Cortex of kidney (tissue), 1 donor: ENCODE measurements around the gene MIA3.
A peak's percentile ranks its signal among the peaks of the same experiment; 100 is the strongest.
"Not testable (repeated sequence)": the region's sequence is repeated elsewhere in the genome, so short reads cannot be mapped to it uniquely, and the experiment has no call there.

Experiments
- DNase-seq: peaks from one replicate; lab custom pipeline; 2025; lab: John Stamatoyannopoulos, UW

MIA3 gene

DNA sequence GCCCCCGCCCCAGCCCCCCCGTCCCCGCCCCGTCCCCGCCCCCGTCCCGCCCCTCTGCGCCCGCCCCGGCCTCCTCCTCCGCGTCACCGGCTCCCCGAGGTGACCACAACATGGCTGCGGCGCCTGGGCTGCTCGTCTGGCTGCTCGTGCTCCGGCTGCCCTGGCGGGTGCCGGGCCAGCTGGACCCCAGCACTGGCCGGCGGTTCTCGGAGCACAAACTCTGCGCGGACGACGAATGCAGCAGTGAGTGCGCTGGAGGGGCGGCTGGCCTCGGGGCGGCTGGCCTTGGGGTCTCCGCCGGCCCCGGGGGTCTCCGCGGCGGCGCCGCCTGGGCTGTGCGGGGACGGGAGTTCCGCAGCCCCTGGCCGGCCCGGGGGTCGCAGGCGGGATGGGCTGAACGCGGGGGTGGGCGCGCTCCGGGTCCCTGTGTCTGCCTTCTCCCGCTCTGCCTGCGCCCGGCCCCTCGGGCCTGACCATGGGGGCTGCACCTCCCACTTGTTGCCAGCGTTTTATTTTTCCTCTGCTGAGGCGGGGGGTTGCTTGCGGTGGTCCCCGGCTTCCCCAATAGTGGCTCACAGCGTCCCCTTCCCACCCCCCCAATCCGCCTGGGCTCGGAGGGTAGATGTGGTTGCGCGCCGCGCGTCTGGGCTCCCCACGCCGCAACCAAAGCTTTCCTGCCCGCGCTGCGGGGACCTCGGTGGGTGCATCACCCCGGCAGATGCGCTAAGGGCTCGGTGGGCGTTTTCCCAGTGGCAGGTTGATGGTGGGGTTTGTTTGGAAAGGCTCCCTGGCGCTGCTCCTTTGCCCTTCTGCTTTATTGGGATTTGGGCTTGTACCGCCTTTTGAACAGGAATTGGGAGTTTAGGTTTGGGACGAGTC, at the start of gene MIA3:
Gene MIA3 (plus strand): TSS at position 97 of the 879 bp plus-strand sequence. CDS start 14 bp downstream, at position 111.
- DNase-seq = no peak

GRCh38 chr1:222570837-222571236, 47.1 kb upstream of the MIA3 start:
- DNase-seq = no peak

- DNase-seq = no peak
Observed at GRCh38 chr1:222579316-222579715, 38.6 kb upstream of the MIA3 start.

GRCh38 chr1:222582099-222582774, 35.7 kb upstream of the MIA3 start:
- no peak for DNase-seq

DNA sequence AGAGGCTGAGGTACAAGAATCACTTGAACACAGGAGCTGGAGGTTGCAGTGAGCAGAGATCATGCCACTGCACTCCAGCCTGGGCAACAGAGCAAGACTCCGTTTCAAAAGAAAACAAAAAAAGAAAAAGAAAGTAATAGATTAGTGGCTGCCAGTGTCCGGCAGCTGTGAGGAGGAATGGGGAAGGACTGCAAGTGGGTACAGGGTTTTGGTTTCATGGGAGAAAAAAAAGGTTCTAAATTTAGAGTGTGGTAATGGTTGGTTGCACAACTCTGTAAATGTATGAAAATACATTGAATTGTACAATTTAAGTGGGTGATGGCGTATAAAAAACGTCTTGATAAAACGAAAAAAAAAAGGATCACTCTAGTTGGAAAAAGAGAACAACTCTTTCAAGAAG, 34.8 kb upstream of the MIA3 start:
- no peak for DNase-seq

DNA sequence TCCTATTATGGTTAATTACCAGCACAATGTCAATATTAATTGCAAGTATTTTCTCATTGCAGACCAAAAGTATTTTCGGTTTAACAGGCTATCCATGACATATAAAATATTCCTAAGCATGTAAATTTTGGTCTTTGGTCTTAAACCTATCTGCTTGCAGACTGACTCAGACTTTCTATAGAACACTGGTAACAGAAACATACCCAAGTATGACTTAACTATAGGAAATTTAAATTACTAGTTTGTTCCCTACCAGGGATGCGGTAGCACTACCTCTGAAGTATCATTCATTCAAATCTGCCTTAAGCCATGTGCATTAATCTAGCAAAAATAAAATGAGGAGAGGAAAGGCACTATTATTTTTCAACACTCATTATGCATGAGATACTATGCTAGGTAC, 31.1 kb upstream of the MIA3 start:
- no peak for DNase-seq

GRCh38 chr1:222588135-222588534, 29.8 kb upstream of the MIA3 start:
- no peak for DNase-seq

- no peak for DNase-seq
Observed at GRCh38 chr1:222589462-222590302, 28.2 kb upstream of the MIA3 start, which contains the start of gene TAF1A. Gene TAF1A (minus strand): TSS chr1:222589933.

- no peak for DNase-seq
Observed at GRCh38 chr1:222592171-222592570, 25.7 kb upstream of the MIA3 start.

DNA sequence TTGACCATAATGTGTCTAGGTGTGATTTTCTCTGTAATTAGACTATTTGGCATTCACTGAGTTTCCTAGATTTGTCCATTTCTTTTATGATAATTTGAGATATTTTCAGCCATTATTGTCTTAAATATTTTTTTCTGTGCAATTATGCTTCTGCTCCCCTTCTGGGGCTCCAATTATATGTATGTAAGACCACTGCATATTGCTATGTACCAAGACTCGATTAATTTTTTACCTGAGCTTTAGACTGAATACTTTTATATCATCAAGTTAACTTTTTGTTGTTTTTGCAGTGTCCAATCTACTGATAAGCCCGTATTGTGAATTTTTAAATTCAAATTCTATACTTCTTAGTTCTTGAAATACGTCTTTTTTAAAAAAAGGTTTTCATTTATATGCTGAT, 23.1 kb upstream of the MIA3 start:
- DNase-seq = no peak

DNA sequence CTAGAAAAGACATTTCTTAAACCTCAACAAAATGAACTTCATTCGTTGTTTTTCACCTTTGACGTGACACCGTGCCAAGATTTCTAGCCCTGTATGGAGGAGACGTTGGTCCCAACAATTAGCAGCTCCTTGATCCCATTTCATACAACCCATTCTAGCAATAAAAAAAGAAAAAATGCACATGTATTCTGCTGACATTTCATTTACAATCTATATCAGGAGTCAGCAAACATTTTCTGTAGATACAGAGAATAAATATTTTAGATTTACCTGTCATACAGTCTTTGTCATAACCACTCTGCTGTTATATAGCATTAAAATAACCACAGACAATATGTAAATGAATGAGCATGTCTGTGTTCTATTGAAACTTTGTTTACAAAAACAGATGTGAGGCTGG, 21.2 kb upstream of the MIA3 start:
- DNase-seq = no peak

GRCh38 chr1:222600281-222600680, 17.6 kb upstream of the MIA3 start:
- DNase-seq = no peak

GRCh38 chr1:222601257-222601656, 16.6 kb upstream of the MIA3 start:
- DNase-seq = no peak

DNA sequence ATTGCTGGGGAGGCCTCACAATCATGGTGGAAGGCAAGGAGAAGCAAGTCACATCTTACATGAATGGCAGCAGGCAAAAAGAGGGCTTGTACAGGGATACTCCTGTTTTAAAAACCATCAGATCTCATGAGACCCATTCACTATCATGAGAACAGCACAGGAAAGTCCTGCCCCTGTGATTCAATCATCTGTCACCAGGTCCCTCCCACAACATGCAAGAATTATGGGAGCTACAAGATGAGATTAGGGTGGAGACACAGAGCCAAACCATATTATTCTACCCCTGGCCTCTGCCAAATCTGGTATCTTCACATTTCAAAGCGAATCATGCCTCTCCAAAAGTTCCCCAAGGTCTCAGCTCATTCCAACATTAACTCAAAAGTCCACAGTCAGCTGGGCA, 11.1 kb upstream of the MIA3 start:
- DNase-seq = no peak

- not testable (repeated sequence) for DNase-seq
Observed at GRCh38 chr1:222609111-222609510, 8.8 kb upstream of the MIA3 start.

- DNase-seq = no peak
Observed at GRCh38 chr1:222610728-222611127, 7.2 kb upstream of the MIA3 start.

DNA sequence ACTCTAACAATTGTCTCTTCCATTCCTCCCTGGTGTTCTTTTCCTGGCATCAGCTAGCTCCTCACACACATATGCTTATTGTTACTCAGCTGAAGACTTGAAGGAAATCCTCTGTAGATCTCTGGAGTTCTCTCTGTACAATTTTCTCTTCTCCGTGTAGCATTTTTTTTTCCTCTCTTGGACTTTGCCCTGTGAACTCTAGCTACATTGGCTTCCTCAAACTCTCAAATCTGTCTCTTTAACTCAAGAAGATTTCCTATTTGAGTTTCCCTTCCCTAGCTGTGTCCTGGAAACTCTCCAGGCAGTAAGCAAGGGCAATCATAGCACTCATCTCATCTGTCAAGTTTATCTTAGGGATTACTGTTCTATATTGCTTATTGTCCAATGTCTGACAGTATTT, 4.3 kb upstream of the MIA3 start:
- DNase-seq = no peak

DNA sequence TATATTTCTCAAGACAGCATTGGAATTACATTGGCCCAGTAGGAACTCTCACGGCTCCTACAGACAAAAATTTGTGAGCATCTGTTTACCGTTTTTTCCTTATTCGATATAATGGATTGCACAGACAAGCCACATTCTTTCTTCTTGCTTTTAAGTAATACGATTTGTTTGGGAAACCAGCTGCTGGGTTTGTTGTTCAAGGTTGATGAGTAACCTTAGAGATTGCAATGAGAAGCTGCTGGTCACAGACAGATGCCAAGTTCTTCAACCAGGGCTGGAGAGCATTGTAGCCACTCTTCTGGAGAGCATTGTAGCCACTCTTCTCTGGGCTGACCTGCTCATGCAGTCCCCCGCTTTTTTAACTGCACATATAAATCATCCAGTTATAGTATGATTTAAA, 1.4 kb upstream of the MIA3 start:
- DNase-seq = no peak

DNA sequence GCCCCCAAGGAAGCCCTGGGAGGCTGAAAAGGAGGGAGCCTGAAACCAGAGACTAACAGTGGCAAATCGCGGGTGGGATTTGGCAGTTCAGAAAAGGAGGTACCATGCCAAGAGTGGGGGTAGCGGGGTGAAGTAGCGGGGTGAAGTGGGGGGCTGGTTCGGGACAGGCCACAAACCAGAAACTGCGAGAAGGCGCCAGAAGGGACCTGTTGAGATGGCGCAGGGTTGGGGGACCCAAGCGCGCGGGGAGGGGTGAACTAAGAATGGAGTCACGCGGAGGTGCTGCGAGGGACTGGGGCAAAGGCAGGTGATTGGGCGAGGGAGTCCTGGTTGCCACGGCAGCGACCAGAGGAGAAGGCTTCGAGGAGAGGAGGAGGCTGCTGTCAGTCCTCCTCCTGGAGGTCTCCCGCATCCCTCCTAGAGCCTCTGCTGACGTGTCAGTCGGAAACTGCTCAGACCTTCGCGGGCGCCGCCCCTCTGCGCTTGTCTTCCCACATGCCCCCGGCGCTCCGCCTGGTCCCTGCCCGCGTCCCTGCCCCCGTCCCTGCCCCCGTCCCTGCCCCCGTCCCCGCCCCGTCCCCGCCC, 438 bp upstream of the MIA3 start:
- peak; percentile 8 for DNase-seq

GRCh38 chr1:222618880-222619596, 1.1 kb downstream of the MIA3 start:
- DNase-seq = peak; percentile 11

DNA sequence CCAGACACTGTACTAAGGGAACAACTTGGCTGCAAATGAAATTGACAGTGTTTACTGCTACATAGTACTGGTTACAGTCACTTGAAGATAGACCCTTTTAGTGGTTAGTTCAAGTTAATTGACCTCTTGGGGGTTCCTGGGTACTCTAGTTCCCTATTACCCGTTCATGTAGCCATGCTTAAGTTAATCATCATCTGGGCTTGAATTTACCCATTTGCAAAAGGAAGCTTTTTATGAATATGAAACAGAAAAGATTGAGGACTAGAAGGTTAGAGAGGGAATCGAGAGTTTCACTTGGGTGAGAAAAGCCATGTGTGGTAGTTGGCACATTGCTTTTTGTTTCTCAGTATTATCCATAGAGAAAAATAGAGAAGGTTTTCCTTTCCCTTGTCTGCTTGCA, 2.7 kb downstream of the MIA3 start:
- no peak for DNase-seq
